ENCODE results near the gene MYRIP.
"Not testable (repeated sequence)": the region's sequence is repeated elsewhere in the genome, so short reads cannot be mapped to it uniquely, and the experiment has no call there.

The MYRIP gene

DNA sequence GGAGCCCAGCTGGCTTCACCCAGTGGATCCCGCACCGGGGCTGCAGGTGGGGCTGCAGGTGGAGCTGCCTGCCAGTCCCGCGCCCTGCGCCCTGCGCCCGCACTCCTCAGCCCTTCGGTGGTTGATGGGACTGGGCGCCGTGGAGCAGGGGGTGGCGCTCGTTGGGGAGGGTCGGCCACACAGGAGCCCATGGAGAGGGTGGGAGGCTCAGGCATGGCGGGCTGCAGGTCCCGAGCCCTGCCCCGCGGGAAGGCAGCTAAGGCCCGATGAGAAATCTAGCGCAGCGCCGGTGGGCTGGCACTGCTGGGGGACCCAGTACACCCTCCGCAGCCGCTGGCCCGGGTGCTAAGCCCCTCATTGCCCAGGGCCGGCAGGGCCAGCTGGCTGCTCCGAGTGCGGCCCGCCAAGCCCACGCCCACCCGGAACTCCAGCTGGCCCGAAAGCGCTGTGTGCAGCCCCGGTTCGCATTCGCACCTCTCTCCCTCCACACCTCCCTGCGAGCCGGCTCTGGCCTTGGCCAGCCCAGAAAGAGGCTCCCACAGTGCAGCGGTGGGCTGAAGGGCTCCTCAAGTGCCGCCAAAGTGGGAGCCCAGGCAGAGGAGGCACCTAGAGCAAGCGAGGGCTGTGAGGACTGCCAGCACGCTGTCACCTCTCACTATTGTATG is 268.6 kb downstream of the MYRIP start:
- H3K4me3 ChIP-seq (ENCODE audit: low read length in 2 of 2); H2AFZ ChIP-seq (ENCODE audit: low read length); H3K9ac ChIP-seq (ENCODE audit: low read depth, low read length, poor library complexity); H2BK15ac ChIP-seq (ENCODE audit: low read length); H3K14ac ChIP-seq (ENCODE audit: low read length); H2BK120ac ChIP-seq (ENCODE audit: low read depth, low read length); H3K27me3 ChIP-seq (ENCODE audit: control insufficient read depth in 3 of 3, insufficient read depth in 3 of 3, low read depth in 1 of 3, low read length in 3 of 3); H3K18ac ChIP-seq (ENCODE audit: low read length); H2BK5ac ChIP-seq (ENCODE audit: low read length); H3K9me3 ChIP-seq (replicated peaks in 1 of 2; ENCODE audit: control insufficient read depth in 2 of 2, insufficient read depth in 1 of 2, low read depth in 1 of 2, low read length in 2 of 2); H3K36me3 ChIP-seq (replicated peaks in 1 of 2; ENCODE audit: control insufficient read depth in 2 of 2, insufficient read depth in 2 of 2, low read length in 2 of 2); H3K79me1 ChIP-seq (ENCODE audit: low read depth, low read length); H3K4ac ChIP-seq (ENCODE audit: low read length); H3K4me2 ChIP-seq (ENCODE audit: insufficient read depth, low read length, poor library complexity, severe bottlenecking); H3K27ac ChIP-seq (replicated peaks; ENCODE audit: low read length); H4K91ac ChIP-seq (ENCODE audit: low read depth, low read length, poor library complexity); DNase-seq (ENCODE audit: low spot score); H2AK5ac ChIP-seq (ENCODE audit: low read depth, low read length); H2BK12ac ChIP-seq (ENCODE audit: low read length); H3K23ac ChIP-seq (ENCODE audit: low read depth, low read length, poor library complexity); H3K4me1 ChIP-seq (ENCODE audit: control insufficient read depth in 2 of 2, insufficient read depth in 1 of 2, low read depth in 1 of 2, low read length in 2 of 2); H4K8ac ChIP-seq (ENCODE audit: low read depth, low read length): not testable (repeated sequence)
- no CpG with 5 or more reads among the region's 41 CpGs for WGBS, 2 donors (ENCODE audit: extremely low coverage in 2 of 2, insufficient read length in 2 of 2, insufficient replicate concordance in 1 of 2)

DNA sequence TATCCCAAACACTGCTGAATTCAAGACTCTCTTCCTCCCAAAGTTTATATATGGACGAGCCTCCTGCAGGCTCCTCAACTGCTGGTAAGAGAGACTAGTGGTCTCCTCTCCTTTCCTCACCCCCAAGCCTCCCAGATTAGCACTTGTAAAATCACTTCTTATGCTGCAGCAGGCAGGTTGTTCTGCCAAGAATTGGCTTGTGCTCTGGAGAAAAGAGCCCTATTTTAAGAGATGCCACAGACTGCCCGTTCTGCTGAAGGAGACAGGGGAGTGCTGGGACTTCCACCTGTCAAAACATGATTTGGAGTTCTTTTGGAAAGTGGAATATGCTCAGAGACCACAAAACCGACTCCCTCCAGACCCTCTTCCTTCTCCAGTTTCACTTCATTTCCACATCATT is 269.2 kb downstream of the MYRIP start:
- H2BK120ac ChIP-seq (ENCODE audit: low read depth, low read length), result no peak overlapping the region
- no peak overlapping the region for H3K14ac ChIP-seq (ENCODE audit: low read length)
- H3K9me3 ChIP-seq (replicated peaks in 1 of 2; ENCODE audit: control insufficient read depth in 2 of 2, insufficient read depth in 1 of 2, low read depth in 1 of 2, low read length in 2 of 2), result no peaks in the 10 kb centered on the region
- H3K4me3 ChIP-seq (ENCODE audit: low read length in 2 of 2), result no peak overlapping the region
- no peaks in the 10 kb centered on the region for H3K27me3 ChIP-seq (ENCODE audit: control insufficient read depth in 3 of 3, insufficient read depth in 3 of 3, low read depth in 1 of 3, low read length in 3 of 3)
- H2BK12ac ChIP-seq (ENCODE audit: low read length), result no peak overlapping the region
- H3K79me1 ChIP-seq (ENCODE audit: low read depth, low read length), result no peaks in the 10 kb centered on the region
- H4K91ac ChIP-seq (ENCODE audit: low read depth, low read length, poor library complexity), result no peak overlapping the region
- H3K18ac ChIP-seq (ENCODE audit: low read length), result no peak overlapping the region
- H2AK5ac ChIP-seq (ENCODE audit: low read depth, low read length), result no peak overlapping the region
- H3K9ac ChIP-seq (ENCODE audit: low read depth, low read length, poor library complexity), result no peak overlapping the region
- H3K27ac ChIP-seq (replicated peaks; ENCODE audit: low read length), result no peak overlapping the region
- H3K4me2 ChIP-seq (ENCODE audit: insufficient read depth, low read length, poor library complexity, severe bottlenecking), result no peak overlapping the region
- no peak overlapping the region for H2BK5ac ChIP-seq (ENCODE audit: low read length)
- H4K8ac ChIP-seq (ENCODE audit: low read depth, low read length), result no peak overlapping the region
- no peak overlapping the region for H3K4ac ChIP-seq (ENCODE audit: low read length)
- H3K4me1 ChIP-seq (ENCODE audit: control insufficient read depth in 2 of 2, insufficient read depth in 1 of 2, low read depth in 1 of 2, low read length in 2 of 2), result no peaks in the 10 kb centered on the region
- H2BK15ac ChIP-seq (ENCODE audit: low read length), result no peak overlapping the region
- WGBS, 2 donors (ENCODE audit: extremely low coverage in 2 of 2, insufficient read length in 2 of 2, insufficient replicate concordance in 1 of 2), result no CpG with 5 or more reads among the region's 3 CpGs
- DNase-seq (ENCODE audit: low spot score), result no peak
- H3K36me3 ChIP-seq (replicated peaks in 1 of 2; ENCODE audit: control insufficient read depth in 2 of 2, insufficient read depth in 2 of 2, low read length in 2 of 2), result no peaks in the 10 kb centered on the region
- H3K23ac ChIP-seq (ENCODE audit: low read depth, low read length, poor library complexity), result no peak overlapping the region
- no peak overlapping the region for H2AFZ ChIP-seq (ENCODE audit: low read length)

DNA sequence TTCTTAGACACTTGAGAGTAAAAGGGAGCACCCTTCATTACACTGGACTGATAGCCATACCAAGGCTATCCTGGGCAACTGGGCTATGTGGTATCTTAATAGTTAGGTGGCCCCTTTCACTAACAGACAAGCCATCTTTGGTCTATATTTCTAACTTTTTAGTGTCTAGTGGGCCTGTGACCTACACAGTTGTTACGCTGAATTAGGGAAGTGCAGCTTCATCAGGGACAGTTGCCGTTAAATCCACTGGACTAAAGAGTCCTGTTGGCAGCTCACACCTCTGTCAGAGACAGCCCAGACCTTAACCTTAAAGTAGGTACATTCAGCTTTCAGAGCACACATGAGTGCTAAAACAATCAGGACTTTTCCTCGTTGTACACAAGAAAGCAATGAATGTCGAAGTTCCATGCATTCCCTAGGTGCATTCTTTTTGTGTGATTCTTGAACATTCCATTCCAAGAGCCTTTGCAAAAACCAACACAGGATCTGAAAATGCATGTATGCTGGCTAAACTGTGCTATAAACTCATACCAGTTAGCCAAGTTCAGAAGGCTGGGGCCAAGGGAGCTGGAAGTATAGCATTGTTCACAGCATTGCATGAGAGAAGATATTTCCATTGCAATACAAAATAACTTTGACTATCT is 269.9 kb downstream of the MYRIP start:
- Histone ChIP-seq H3K14ac (ENCODE audit: low read length) (no peak overlapping the region), H4K91ac (ENCODE audit: low read depth, low read length, poor library complexity) (no peak overlapping the region), H2BK12ac (ENCODE audit: low read length) (no peak overlapping the region), H2BK15ac (ENCODE audit: low read length) (no peak overlapping the region), H3K9me3 (replicated peaks in 1 of 2; ENCODE audit: control insufficient read depth in 2 of 2, insufficient read depth in 1 of 2, low read depth in 1 of 2, low read length in 2 of 2) (no peaks in the 10 kb centered on the region), H2AK5ac (ENCODE audit: low read depth, low read length) (no peak overlapping the region), H2BK120ac (ENCODE audit: low read depth, low read length) (no peak overlapping the region), H3K4me3 (ENCODE audit: low read length in 2 of 2) (no peak overlapping the region), H3K36me3 (replicated peaks in 1 of 2; ENCODE audit: control insufficient read depth in 2 of 2, insufficient read depth in 2 of 2, low read length in 2 of 2) (no peaks in the 10 kb centered on the region), H3K18ac (ENCODE audit: low read length) (no peak overlapping the region), H3K4me1 (ENCODE audit: control insufficient read depth in 2 of 2, insufficient read depth in 1 of 2, low read depth in 1 of 2, low read length in 2 of 2) (no peaks in the 10 kb centered on the region), H3K79me1 (ENCODE audit: low read depth, low read length) (no peaks in the 10 kb centered on the region), H2AFZ (ENCODE audit: low read length) (no peak overlapping the region), H2BK5ac (ENCODE audit: low read length) (no peak overlapping the region), H3K4me2 (ENCODE audit: insufficient read depth, low read length, poor library complexity, severe bottlenecking) (no peak overlapping the region), H3K9ac (ENCODE audit: low read depth, low read length, poor library complexity) (no peak overlapping the region), H4K8ac (ENCODE audit: low read depth, low read length) (no peak overlapping the region), H3K23ac (ENCODE audit: low read depth, low read length, poor library complexity) (no peak overlapping the region), H3K4ac (ENCODE audit: low read length) (no peak overlapping the region), H3K27me3 (ENCODE audit: control insufficient read depth in 3 of 3, insufficient read depth in 3 of 3, low read depth in 1 of 3, low read length in 3 of 3) (no peaks in the 10 kb centered on the region), H3K27ac (replicated peaks; ENCODE audit: low read length) (no peak overlapping the region)
- no CpG with 5 or more reads among the region's 4 CpGs for WGBS, 2 donors (ENCODE audit: extremely low coverage in 2 of 2, insufficient read length in 2 of 2, insufficient replicate concordance in 1 of 2)
- no peak for DNase-seq (ENCODE audit: low spot score)

DNA sequence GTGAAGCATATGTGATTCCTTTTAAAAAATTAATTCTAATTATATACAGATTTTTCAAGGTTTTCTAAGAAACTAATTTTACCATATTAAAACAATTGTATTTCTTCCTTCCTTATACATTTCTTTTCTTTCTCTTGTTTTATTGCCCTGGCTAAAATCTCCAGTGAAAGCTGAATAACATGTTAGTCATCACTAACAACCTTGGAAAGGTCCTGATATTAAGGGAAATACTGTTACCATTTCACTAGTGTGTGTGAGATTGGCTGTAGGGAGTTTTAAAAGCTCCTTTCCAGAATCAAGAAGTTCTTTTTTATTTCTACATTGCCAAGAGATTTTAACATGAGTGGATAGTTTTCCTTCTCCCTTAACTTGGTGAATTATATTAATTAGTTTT is 270.4 kb downstream of the MYRIP start:
- Histone ChIP-seq H2BK15ac (ENCODE audit: low read length) (no peak overlapping the region), H3K14ac (ENCODE audit: low read length) (no peak overlapping the region), H4K91ac (ENCODE audit: low read depth, low read length, poor library complexity) (no peak overlapping the region), H3K79me1 (ENCODE audit: low read depth, low read length) (no peaks in the 10 kb centered on the region), H3K36me3 (replicated peaks in 1 of 2; ENCODE audit: control insufficient read depth in 2 of 2, insufficient read depth in 2 of 2, low read length in 2 of 2) (no peaks in the 10 kb centered on the region), H2AK5ac (ENCODE audit: low read depth, low read length) (no peak overlapping the region), H3K23ac (ENCODE audit: low read depth, low read length, poor library complexity) (no peak overlapping the region), H2BK5ac (ENCODE audit: low read length) (no peak overlapping the region), H3K27me3 (ENCODE audit: control insufficient read depth in 3 of 3, insufficient read depth in 3 of 3, low read depth in 1 of 3, low read length in 3 of 3) (no peaks in the 10 kb centered on the region), H3K18ac (ENCODE audit: low read length) (no peak overlapping the region), H2BK12ac (ENCODE audit: low read length) (no peak overlapping the region), H2AFZ (ENCODE audit: low read length) (no peak overlapping the region), H3K9me3 (replicated peaks in 1 of 2; ENCODE audit: control insufficient read depth in 2 of 2, insufficient read depth in 1 of 2, low read depth in 1 of 2, low read length in 2 of 2) (no peaks in the 10 kb centered on the region), H4K8ac (ENCODE audit: low read depth, low read length) (no peak overlapping the region), H3K9ac (ENCODE audit: low read depth, low read length, poor library complexity) (no peak overlapping the region), H2BK120ac (ENCODE audit: low read depth, low read length) (no peak overlapping the region), H3K27ac (replicated peaks; ENCODE audit: low read length) (no peak overlapping the region), H3K4me3 (ENCODE audit: low read length in 2 of 2) (no peak overlapping the region), H3K4me2 (ENCODE audit: insufficient read depth, low read length, poor library complexity, severe bottlenecking) (no peak overlapping the region), H3K4me1 (ENCODE audit: control insufficient read depth in 2 of 2, insufficient read depth in 1 of 2, low read depth in 1 of 2, low read length in 2 of 2) (no peaks in the 10 kb centered on the region), H3K4ac (ENCODE audit: low read length) (no peak overlapping the region)
- no peak for DNase-seq (ENCODE audit: low spot score)
